ENCODE data around the gene MAP3K6.
"Not testable (repeated sequence)": the region's sequence is repeated elsewhere in the genome, so short reads cannot be mapped to it uniquely, and the experiment has no call there.

Gene MAP3K6

GRCh38 chr1:27397749-27398148, 31.0 kb upstream of the MAP3K6 start:
- DNase-seq (ENCODE audit: low read depth in 3 of 3) = no peak

- DNase-seq (ENCODE audit: low read depth in 3 of 3) = no peak
Observed at GRCh38 chr1:27397110-27397509, 30.3 kb upstream of the MAP3K6 start.

GRCh38 chr1:27395441-27396195, 28.9 kb upstream of the MAP3K6 start:
- peak; percentile 54 to 67 (median 64) for DNase-seq (ENCODE audit: low read depth in 3 of 3)

- no peak for DNase-seq (ENCODE audit: low read depth in 3 of 3)
Observed at GRCh38 chr1:27394925-27395324, 28.2 kb upstream of the MAP3K6 start.

GRCh38 chr1:27394282-27394658, 27.5 kb upstream of the MAP3K6 start:
- DNase-seq (ENCODE audit: low read depth in 3 of 3) = no peak

- no peak for DNase-seq (ENCODE audit: low read depth in 3 of 3)
Observed at GRCh38 chr1:27393641-27394281, 27.0 kb upstream of the MAP3K6 start.

- DNase-seq (ENCODE audit: low read depth in 3 of 3) = no peak
Observed at GRCh38 chr1:27392778-27393635, 26.2 kb upstream of the MAP3K6 start.

GRCh38 chr1:27392096-27392777, 25.5 kb upstream of the MAP3K6 start, which contains the start of gene GPR3:
Gene GPR3 (plus strand): TSS chr1:27392622. CDS start chr1:27393799, 1,177 bp downstream.
- DNase-seq (ENCODE audit: low read depth in 3 of 3) = peak; percentile 89 to 91 (median 89)

- no peak for DNase-seq (ENCODE audit: low read depth in 3 of 3)
Observed at GRCh38 chr1:27391511-27392095, 24.8 kb upstream of the MAP3K6 start.

- DNase-seq (ENCODE audit: low read depth in 3 of 3) = peak; percentile 56 to 64 (median 60)
Observed at GRCh38 chr1:27388337-27389005, 21.7 kb upstream of the MAP3K6 start.

- DNase-seq (ENCODE audit: low read depth in 3 of 3) = not testable (repeated sequence)
Observed at GRCh38 chr1:27384797-27385196, 18.0 kb upstream of the MAP3K6 start.

- no peak for DNase-seq (ENCODE audit: low read depth in 3 of 3)
Observed at GRCh38 chr1:27383661-27384060, 16.9 kb upstream of the MAP3K6 start.

- peak in 1 of 3 experiments; percentile 34 for DNase-seq (ENCODE audit: low read depth in 3 of 3)
Observed at GRCh38 chr1:27383039-27383605, 16.4 kb upstream of the MAP3K6 start, which contains the start of gene CD164L2. Gene CD164L2 (minus strand): TSS chr1:27383333. CDS start chr1:27383239, 94 bp downstream.

- no peak for DNase-seq (ENCODE audit: low read depth in 3 of 3)
Observed at GRCh38 chr1:27381969-27382762, 15.4 kb upstream of the MAP3K6 start.

GRCh38 chr1:27380766-27381733, 14.3 kb upstream of the MAP3K6 start:
- DNase-seq (ENCODE audit: low read depth in 3 of 3) = no peak

GRCh38 chr1:27380224-27380623, 13.5 kb upstream of the MAP3K6 start:
- no peak for DNase-seq (ENCODE audit: low read depth in 3 of 3)

GRCh38 chr1:27379564-27380122, 12.9 kb upstream of the MAP3K6 start:
- no peak for DNase-seq (ENCODE audit: low read depth in 3 of 3)
